Measurements from ENCODE around the gene CEBPA. TPM values are rescaled to one million over a fixed set of nuclear protein-coding genes. Genes with fewer than 3 reads are reported as not detected.

The CEBPA gene
- total RNA-seq, 1 donor from 2014 or later: 0.45 TPM

DNA sequence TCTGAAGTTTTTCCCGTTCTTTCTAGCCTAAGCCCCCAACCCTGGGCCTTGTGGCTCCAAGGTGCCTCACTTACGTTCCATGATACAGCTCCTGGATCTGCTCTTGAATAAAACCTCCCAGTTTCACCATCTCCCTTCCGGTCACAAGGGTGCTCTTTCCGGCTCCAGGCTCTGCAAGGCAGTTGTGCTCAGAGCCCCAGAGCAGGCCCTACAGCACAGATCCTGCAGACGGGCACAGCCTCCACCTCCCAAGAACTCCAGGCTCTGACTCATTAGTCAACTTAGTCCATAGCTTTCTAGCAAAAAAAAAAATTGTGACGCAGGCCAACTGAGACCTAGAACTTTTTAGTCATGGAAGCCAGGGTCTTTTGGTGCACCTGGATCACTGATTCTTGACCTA, 42.8 kb downstream of the CEBPA start:
- FAIRE-seq: no peak
- H3K4me3 ChIP-seq (ENCODE audit: insufficient read depth, low read depth, low read length): no peak overlapping the region
- H3K27me3 Mint-ChIP-seq (ENCODE audit: low read depth, unreplicated experiment): peaks cover 30% of the 10 kb centered on the region
- H3K9me3 Mint-ChIP-seq (ENCODE audit: unreplicated experiment): peaks cover 2% of the 10 kb centered on the region
- peaks cover 2% of the 10 kb centered on the region for H3K27me3 ChIP-seq (ENCODE audit: insufficient read depth, low read length)
- H3K4me1 Mint-ChIP-seq (ENCODE audit: low read depth, unreplicated experiment): peaks cover 2% of the 10 kb centered on the region
- no peak overlapping the region for H3K9ac ChIP-seq (ENCODE audit: low read length)
- no peak overlapping the region for H2AFZ ChIP-seq (ENCODE audit: low read depth, low read length)
- no peaks in the 10 kb centered on the region for H3K4me1 ChIP-seq (ENCODE audit: insufficient read depth, low read length)
- no peaks in the 10 kb centered on the region for H3K36me3 ChIP-seq (ENCODE audit: insufficient read depth, low read length)
- H4K20me1 ChIP-seq (ENCODE audit: insufficient read depth, low read length): no peaks in the 10 kb centered on the region
- no peak overlapping the region for H3K4me3 Mint-ChIP-seq (ENCODE audit: unreplicated experiment)
- H3K4me2 ChIP-seq (ENCODE audit: low read length): no peak overlapping the region
- no peaks in the 10 kb centered on the region for H3K9me3 ChIP-seq (ENCODE audit: insufficient read depth, low read depth, low read length)
- H3K27ac Mint-ChIP-seq (ENCODE audit: unreplicated experiment): no peak overlapping the region
- H3K79me2 ChIP-seq (ENCODE audit: insufficient read depth, low read length): no peaks in the 10 kb centered on the region
- no peak for TF ChIP-seq EZH2 (IDR thresholded peaks at IDR 0.05; ENCODE audit: insufficient read depth, low read length)
- TF ChIP-seq, protein P1, sequence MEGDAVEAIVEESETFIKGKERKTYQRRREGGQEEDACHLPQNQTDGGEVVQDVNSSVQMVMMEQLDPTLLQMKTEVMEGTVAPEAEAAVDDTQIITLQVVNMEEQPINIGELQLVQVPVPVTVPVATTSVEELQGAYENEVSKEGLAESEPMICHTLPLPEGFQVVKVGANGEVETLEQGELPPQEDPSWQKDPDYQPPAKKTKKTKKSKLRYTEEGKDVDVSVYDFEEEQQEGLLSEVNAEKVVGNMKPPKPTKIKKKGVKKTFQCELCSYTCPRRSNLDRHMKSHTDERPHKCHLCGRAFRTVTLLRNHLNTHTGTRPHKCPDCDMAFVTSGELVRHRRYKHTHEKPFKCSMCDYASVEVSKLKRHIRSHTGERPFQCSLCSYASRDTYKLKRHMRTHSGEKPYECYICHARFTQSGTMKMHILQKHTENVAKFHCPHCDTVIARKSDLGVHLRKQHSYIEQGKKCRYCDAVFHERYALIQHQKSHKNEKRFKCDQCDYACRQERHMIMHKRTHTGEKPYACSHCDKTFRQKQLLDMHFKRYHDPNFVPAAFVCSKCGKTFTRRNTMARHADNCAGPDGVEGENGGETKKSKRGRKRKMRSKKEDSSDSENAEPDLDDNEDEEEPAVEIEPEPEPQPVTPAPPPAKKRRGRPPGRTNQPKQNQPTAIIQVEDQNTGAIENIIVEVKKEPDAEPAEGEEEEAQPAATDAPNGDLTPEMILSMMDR (IDR thresholded peaks at IDR 0.05; ENCODE audit: insufficient read depth, low read depth, low read length): no peak
- no peaks in the 10 kb centered on the region for H3K36me3 Mint-ChIP-seq (ENCODE audit: low read depth, unreplicated experiment)
- DNase-seq (ENCODE audit: low read depth): no peak
- no peak overlapping the region for H3K27ac ChIP-seq (ENCODE audit: low read depth, low read length)

DNA sequence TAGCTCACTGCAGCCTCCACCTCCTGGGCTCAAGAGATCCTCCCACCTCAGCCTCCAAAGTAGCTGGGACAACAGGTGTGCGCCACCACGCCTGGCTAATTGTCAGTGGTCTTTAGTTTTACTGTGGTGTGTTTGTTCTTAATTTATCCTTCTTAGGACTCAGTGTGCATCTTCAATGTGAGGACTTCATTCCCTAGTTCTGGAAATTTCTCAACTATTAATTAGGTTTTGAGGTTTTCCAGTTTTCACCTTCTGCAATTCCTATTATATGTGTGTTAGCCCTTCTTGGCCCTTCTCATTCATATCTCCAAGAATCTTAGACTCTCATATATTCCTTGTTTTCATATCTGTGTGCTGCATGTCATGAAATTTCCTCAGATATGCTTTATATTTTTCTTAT, 44.5 kb downstream of the CEBPA start:
- no peak overlapping the region for H3K27ac ChIP-seq (ENCODE audit: low read depth, low read length)
- DNase-seq (ENCODE audit: low read depth) (no peak), FAIRE-seq (no peak)
- H3K27me3 Mint-ChIP-seq (ENCODE audit: low read depth, unreplicated experiment): peaks cover 27% of the 10 kb centered on the region
- H3K9me3 Mint-ChIP-seq (ENCODE audit: unreplicated experiment): peaks cover 2% of the 10 kb centered on the region
- H2AFZ ChIP-seq (ENCODE audit: low read depth, low read length): no peak overlapping the region
- TF ChIP-seq EZH2 (IDR thresholded peaks at IDR 0.05; ENCODE audit: insufficient read depth, low read length): no peak
- TF ChIP-seq, protein P1 (IDR thresholded peaks at IDR 0.05; ENCODE audit: insufficient read depth, low read depth, low read length): no peak
- H3K4me2 ChIP-seq (ENCODE audit: low read length): no peak overlapping the region
- no peaks in the 10 kb centered on the region for H3K36me3 Mint-ChIP-seq (ENCODE audit: low read depth, unreplicated experiment)
- H3K4me1 Mint-ChIP-seq (ENCODE audit: low read depth, unreplicated experiment): peaks cover 2% of the 10 kb centered on the region
- H3K27me3 ChIP-seq (ENCODE audit: insufficient read depth, low read length): peaks cover 2% of the 10 kb centered on the region
- no peaks in the 10 kb centered on the region for H3K9me3 ChIP-seq (ENCODE audit: insufficient read depth, low read depth, low read length)
- no peak overlapping the region for H3K4me3 Mint-ChIP-seq (ENCODE audit: unreplicated experiment)
- no peaks in the 10 kb centered on the region for H4K20me1 ChIP-seq (ENCODE audit: insufficient read depth, low read length)
- H3K27ac Mint-ChIP-seq (ENCODE audit: unreplicated experiment): no peak overlapping the region
- H3K79me2 ChIP-seq (ENCODE audit: insufficient read depth, low read length): no peaks in the 10 kb centered on the region
- H3K4me3 ChIP-seq (ENCODE audit: insufficient read depth, low read depth, low read length): no peak overlapping the region
- H3K9ac ChIP-seq (ENCODE audit: low read length): no peak overlapping the region
- H3K4me1 ChIP-seq (ENCODE audit: insufficient read depth, low read length): no peaks in the 10 kb centered on the region
- no peaks in the 10 kb centered on the region for H3K36me3 ChIP-seq (ENCODE audit: insufficient read depth, low read length)

DNA sequence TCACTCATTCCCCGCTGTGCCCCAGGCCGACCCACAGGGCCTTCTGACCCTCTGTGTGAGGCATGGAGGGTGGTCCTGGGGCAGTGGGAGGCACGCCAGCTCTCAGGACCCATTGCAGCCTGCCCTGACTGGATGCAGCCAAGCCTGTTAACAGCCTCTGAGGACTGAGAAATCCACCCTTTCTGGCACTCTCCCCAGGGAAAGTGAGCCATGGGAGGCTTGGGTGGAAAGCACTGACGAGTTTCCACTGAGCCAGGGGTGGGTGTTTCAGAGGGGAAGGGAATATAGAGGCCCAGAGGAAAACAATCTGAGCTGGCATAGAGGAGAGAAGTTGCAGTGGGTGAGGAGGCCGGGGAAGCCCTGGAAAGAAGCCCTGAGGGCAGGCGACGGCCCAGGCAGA, 46.1 kb downstream of the CEBPA start:
- Mint-ChIP-seq H3K4me1 (ENCODE audit: low read depth, unreplicated experiment) (peaks cover 2% of the 10 kb centered on the region), H3K4me3 (ENCODE audit: unreplicated experiment) (no peak overlapping the region), H3K9me3 (ENCODE audit: unreplicated experiment) (peaks cover 2% of the 10 kb centered on the region), H3K27ac (ENCODE audit: unreplicated experiment) (no peak overlapping the region), H3K27me3 (ENCODE audit: low read depth, unreplicated experiment) (peaks cover 18% of the 10 kb centered on the region), H3K36me3 (ENCODE audit: low read depth, unreplicated experiment) (no peaks in the 10 kb centered on the region)
- no peaks in the 10 kb centered on the region for H3K9me3 ChIP-seq (ENCODE audit: insufficient read depth, low read depth, low read length)
- no peak overlapping the region for H3K4me3 ChIP-seq (ENCODE audit: insufficient read depth, low read depth, low read length)
- DNase-seq (ENCODE audit: low read depth): no peak
- peaks cover 2% of the 10 kb centered on the region for H3K27me3 ChIP-seq (ENCODE audit: insufficient read depth, low read length)
- H3K4me2 ChIP-seq (ENCODE audit: low read length): no peak overlapping the region
- H3K79me2 ChIP-seq (ENCODE audit: insufficient read depth, low read length): no peaks in the 10 kb centered on the region
- H3K27ac ChIP-seq (ENCODE audit: low read depth, low read length): no peak overlapping the region
- no peaks in the 10 kb centered on the region for H4K20me1 ChIP-seq (ENCODE audit: insufficient read depth, low read length)
- no peak overlapping the region for H3K9ac ChIP-seq (ENCODE audit: low read length)
- H3K4me1 ChIP-seq (ENCODE audit: insufficient read depth, low read length): no peaks in the 10 kb centered on the region
- H2AFZ ChIP-seq (ENCODE audit: low read depth, low read length): no peak overlapping the region
- no peaks in the 10 kb centered on the region for H3K36me3 ChIP-seq (ENCODE audit: insufficient read depth, low read length)
- no peak for FAIRE-seq
- TF ChIP-seq, protein P1 (IDR thresholded peaks at IDR 0.05; ENCODE audit: insufficient read depth, low read depth, low read length): no peak
- TF ChIP-seq EZH2 (IDR thresholded peaks at IDR 0.05; ENCODE audit: insufficient read depth, low read length): no peak

Data from astrocyte (in vitro differentiated cells and primary cell).